Kidney capillary endothelial cell (primary cell): ENCODE results near the gene CSPG4.
A peak's percentile ranks its signal among the peaks of the same experiment; 100 is the strongest.
"Not testable (repeated sequence)": the region's sequence is repeated elsewhere in the genome, so short reads cannot be mapped to it uniquely, and the experiment has no call there.

Experiments used
- DNase-seq: peaks from one replicate; pipeline ENCODE4 v3.0.0-alpha.2; 2018; ENCODE audit warnings: low spot score

Gene CSPG4

DNA sequence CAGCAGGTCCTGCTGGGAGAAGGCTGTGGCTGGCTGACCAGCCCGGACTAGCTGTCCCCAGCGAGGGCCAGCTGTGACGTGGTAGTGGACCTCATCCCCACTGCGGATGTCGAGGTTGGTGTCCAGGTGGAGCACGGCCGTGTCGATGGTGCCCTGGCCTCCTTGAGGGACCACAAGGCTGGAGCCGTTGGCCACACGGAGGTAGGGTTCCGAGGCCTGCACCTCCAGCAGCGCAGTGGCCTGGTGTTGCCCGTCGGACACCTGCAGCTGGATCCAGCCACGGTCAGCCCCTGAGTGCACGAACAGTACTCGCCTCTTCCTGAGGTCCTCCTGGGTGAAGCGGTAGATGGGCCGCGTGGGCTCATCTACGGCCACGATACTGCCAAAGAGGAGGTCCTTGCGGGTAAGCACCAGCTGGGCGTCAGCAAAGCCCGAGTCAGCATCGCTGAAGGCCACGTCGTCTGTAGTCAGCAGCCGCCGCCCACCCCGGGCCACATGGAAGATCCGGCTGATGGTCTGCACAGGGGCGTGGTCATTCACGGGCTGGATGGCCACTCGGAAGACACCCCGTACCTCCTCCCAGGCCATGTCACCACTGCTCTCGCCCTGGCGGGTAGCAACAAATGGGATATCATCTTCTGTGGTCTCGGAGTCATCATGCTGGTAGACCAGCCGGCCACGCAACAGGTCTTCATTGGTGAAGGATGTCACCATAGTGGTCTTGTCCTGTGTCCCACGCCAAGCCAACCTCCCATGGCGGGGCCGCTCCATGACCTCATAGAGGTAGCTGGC, 25.0 kb downstream of the CSPG4 start:
- DNase-seq, result no peak

DNA sequence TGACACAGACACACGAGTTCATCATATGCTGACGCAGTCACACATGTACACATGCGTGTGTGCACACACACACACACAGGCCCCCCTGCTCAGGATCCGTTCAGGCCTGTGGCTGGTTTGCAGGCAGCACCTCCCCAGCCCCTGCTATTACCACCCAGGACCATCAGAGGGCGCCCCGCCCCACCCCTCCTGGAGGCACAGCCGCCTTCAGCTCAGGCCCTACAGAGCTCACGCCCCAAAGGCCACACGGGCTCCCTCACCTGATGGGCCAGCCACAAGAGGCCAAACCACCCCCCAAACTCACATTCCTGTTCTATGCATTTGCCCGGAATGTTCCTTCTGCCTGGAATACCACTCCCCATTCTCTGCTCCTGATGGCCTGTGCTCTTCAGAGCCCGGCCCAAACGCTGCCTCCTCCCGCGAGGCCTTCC, 26.4 kb downstream of the CSPG4 start:
- peak; percentile 47 for DNase-seq

- no peak for DNase-seq
These were observed 27.5 kb downstream of the CSPG4 start for GRCh38 chr15:75685195-75685594.

DNA sequence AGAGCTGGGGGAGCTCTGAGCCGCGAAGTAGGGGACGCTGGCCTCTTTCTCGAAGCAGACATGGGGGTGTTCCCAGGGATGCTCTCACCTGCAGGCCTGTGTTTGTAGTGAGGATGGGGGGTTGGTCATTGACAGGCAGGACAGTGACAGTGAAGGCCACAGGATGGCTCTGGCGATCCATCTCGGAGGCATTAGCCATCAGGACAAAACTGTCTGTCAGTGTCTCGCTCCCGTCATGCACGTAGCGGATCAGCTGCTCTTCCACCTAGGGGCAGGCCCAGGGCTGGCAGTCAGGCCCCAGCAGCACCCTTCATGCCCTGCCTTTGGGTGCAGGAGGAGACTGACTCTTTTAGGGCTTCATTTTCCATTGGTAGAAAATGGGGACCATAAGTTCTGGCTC, 28.0 kb downstream of the CSPG4 start:
- DNase-seq, result no peak

- DNase-seq, result peak; percentile 61
These were observed 28.9 kb downstream of the CSPG4 start for GRCh38 chr15:75683646-75684312.

GRCh38 chr15:75682181-75683135, 30.2 kb downstream of the CSPG4 start:
- no peak for DNase-seq

DNA sequence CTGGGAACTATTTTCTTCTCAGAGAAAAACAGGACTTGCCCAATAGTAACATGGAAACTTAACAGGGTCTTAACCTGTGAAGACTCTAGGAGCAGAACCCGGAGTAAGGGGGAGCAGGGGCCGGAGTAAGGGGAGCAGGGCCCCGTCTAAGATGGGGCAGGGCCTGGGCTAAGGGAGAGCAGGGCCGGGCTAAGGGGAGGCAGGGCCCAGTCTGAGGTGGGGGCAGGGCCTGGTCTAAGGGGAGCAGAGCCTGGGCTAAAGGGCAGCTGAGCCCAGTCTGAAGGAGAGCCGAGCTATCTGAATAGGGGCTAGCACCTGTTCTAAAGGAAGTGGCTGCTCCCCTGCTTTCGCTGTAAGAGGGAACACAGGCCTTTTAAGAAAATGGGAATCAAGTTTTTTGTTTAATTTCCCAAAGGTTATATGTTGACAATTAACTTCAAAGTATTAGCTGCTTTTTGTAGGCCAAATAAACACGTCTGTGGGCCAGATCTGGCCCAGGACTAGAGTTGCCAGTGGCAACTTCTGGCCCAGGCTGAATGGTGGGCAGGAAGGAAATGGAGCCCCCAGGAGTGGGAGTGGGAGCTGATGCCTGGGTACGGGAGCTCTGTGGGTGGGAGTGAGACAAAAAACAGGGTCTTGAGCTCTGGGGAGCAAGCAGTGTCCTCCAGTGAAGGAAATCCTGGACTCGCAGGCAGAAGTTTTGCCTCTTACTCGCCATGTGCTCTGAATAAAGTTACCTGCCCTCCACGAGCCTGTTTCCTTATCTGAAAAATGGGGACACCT, 32.5 kb downstream of the CSPG4 start:
- no peak for DNase-seq

- not testable (repeated sequence) for DNase-seq
These were observed 34.3 kb downstream of the CSPG4 start for GRCh38 chr15:75678324-75678690.

GRCh38 chr15:75677465-75678323, 35.0 kb downstream of the CSPG4 start:
- no peak for DNase-seq

DNA sequence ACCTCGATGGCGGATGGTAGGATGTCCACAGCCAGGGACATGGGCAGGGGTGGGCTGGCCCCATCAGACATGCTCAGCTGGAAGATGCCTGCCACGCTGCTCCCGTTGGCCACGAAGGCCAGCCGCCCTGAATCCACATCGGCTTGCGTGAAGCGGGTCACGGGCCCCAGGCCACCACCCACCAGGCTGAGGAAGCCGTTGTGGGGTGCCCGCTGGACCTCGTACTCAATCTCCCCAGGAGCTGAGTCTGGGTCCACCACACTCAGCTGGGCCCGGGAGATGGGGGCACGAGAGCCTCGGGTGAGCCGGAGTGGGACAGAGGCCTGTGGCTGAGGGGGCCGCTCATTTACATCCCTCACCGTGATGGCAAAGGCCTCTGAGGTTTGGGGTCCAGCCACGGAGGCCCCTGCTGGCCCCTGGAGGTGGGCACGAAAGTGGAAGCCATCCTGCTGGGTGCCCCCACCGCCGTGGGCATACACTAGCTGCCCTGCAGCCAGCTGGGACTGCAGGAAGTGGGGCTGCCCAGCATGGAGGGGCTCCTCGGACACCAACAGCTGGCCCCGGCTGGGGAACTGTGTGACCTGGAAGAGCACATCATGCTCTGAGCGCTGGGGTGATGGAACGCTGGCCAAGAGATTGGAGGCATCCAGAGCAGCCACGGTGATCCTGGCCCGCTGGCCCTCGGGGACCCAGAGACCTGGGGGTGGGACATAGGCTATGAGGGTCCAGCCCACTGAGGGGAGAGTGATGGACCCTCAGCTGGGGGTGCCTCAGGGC, 35.8 kb downstream of the CSPG4 start:
- DNase-seq, result no peak

- DNase-seq, result no peak
These were observed 36.9 kb downstream of the CSPG4 start for GRCh38 chr15:75675579-75676404.

GRCh38 chr15:75674366-75674765, 38.3 kb downstream of the CSPG4 start:
- DNase-seq, result no peak

- no peak for DNase-seq
These were observed 39.0 kb downstream of the CSPG4 start for GRCh38 chr15:75673426-75674235.

DNA sequence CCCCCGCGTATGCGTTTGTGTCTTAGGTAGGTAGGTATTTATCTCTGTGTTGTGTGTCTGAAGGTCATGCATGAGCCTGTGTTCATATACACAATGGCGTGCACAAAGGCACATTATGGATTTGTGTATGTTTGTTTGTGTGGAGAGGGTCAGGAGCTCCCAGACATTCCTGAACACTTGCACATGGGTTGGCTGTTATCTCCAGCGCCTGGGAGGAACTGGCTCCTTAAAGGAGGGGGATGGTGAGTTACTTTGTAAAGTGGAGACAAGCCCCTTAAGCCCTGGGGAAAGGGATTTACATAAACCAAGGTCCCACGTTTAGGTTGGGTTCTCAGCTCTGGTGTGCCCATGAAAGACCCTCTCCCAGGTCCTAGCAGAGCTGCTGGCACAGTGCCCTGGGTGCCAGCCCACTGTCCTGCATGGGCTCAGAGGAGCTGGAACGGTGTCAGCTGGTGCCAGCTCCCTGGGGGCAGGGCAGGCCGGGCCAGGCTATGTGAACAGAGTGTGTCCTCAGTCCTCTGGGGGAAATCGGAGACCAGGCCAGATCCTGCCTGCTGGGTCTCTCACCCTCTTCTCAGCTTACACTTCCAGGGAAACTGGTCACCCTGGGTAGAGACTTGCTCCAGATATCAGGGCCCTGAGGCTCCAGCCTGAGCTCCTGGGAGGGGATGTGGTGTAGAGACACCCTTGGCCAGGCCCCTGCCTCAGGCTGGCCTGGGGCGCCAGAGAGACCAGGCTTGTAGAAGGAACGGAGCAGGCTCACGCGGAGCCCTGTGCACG, 39.8 kb downstream of the CSPG4 start:
- no peak for DNase-seq

DNA sequence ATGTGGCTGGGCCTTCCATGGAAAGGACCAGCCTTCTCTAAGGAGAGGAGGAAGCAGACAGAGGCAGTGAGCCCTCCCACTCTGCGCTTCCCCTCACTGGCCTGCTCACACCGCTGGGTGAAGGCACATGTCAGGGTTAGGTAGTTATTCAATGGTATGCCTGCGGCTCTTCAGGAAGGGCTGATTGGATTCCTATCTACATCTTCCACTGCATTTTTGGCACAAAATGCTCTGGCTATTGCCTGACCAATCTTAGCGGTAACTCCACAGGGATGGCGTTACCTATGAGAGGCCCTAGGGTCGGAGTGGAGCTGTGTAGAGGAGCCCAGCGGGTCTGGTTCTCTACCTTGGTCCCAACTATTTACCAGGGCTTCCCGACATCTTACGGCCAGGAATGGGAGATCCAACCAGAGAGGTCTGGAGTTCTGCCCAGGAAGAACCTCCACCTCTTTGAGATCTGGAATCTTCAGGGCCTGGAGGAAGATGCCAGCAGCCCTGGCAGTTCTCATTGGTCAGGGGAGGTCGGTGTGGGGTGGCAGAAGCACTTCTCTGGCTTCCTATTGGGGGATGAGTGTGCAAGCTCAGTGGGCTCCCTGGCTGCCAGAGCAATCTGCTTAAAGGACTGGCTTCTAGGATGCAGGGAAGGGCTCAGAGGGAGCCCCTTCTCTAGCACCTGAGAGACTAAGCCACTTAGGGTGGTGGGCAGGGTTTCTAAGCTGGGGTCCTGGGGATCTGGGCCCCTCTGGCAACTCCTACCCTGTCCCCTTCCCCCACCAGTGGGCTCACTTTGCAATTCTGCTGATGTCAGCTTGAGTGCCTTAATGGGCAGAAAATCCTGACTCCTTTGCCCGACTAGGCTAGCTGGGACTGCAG, 40.7 kb downstream of the CSPG4 start:
- DNase-seq, result no peak

DNA sequence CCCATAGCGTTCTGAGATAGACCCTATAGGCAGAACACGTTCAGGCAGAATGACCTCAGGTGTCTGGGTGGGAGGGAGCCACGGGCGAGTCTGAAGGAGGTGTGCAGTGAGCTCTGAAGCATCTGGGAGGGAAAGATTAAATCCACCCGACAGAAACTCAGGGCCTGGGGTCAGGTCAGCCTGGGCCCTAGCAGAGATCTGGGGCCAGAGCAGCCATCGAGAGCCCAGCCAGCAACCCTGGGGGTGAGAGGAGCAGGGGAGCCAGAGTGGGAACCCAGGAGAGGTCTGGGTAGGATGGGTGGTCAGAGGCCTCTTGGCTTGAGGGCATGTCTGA, 42.8 kb downstream of the CSPG4 start:
- no peak for DNase-seq
